HEK293T (cell line): ENCODE measurements around the gene OR51G1.

ENCODE experiments used
- CTCF ChIA-PET: fragments of 350-600 bp; formaldehyde crosslinking; extraction: SDS; loops from one replicate; lab custom pipeline; 2021; ENCODE audit warnings: antibody characterized with exemption, inconsistent platforms; lab: Yijun Ruan, JAX
- POLR2A ChIA-PET: fragments of 350-600 bp; formaldehyde crosslinking; extraction: SDS; loops from one replicate; lab custom pipeline; 2020; ENCODE audit warnings: antibody characterized with exemption, inconsistent platforms; lab: Yijun Ruan, JAX
- DNase-seq: peaks from one replicate; pipeline ENCODE4 v3.0.0; 2012; ENCODE audit warnings: mixed read lengths; ENCODE audit errors: extremely low spot score
- ARNT ChIP-seq: fragments of 450-650 bp; IDR thresholded peaks from 2 replicates; pipeline ENCODE4 v1.6.1; 2017; ENCODE audit warnings: mild to moderate bottlenecking
- BHLHE40 ChIP-seq: fragments of 450-650 bp; IDR thresholded peaks from 2 replicates; pipeline ENCODE4 v1.6.1; 2016; ENCODE audit warnings: mild to moderate bottlenecking, moderate library complexity, borderline replicate concordance
- CTBP1 ChIP-seq: fragments of 450-650 bp; IDR thresholded peaks from 2 replicates; pipeline ENCODE4 v1.6.1; 2016; ENCODE audit warnings: borderline replicate concordance
- ELF4 ChIP-seq: fragments of 450-650 bp; IDR thresholded peaks from 2 replicates; pipeline ENCODE4 v1.6.1; 2017; ENCODE audit warnings: antibody characterized with exemption
- FOXA1 ChIP-seq: fragments of 450-650 bp; IDR thresholded peaks from 2 replicates; pipeline ENCODE4 v1.6.1; 2016; ENCODE audit warnings: mild to moderate bottlenecking
- FOXK2 ChIP-seq: fragments of 450-650 bp; IDR thresholded peaks from 2 replicates; pipeline ENCODE4 v1.6.1; 2016; ENCODE audit warnings: mild to moderate bottlenecking
- FOXM1 ChIP-seq: fragments of 450-650 bp; IDR thresholded peaks from 2 replicates; pipeline ENCODE4 v1.6.1; 2017; ENCODE audit warnings: mild to moderate bottlenecking, borderline replicate concordance
- HDGF ChIP-seq: fragments of 450-650 bp; IDR thresholded peaks from 2 replicates; pipeline ENCODE4 v1.6.1; 2017; ENCODE audit warnings: antibody characterized with exemption, borderline replicate concordance
- L3MBTL2 ChIP-seq: fragments of 450-650 bp; conservative IDR thresholded peaks from 2 replicates; pipeline ENCODE4 v1.6.1; 2016; ENCODE audit warnings: mild to moderate bottlenecking
- LEF1 ChIP-seq: fragments of 450-650 bp; IDR thresholded peaks from 2 replicates; pipeline ENCODE4 v1.6.1; 2017; ENCODE audit warnings: mild to moderate bottlenecking, borderline replicate concordance
- NFRKB ChIP-seq: fragments of 450-650 bp; IDR thresholded peaks from 2 replicates; pipeline ENCODE4 v1.6.1; 2016; ENCODE audit warnings: mild to moderate bottlenecking, moderate library complexity
- PKNOX1 ChIP-seq: fragments of 450-650 bp; IDR thresholded peaks from 2 replicates; pipeline ENCODE4 v1.6.1; 2016
- SP1 ChIP-seq: fragments of 450-650 bp; IDR thresholded peaks from 2 replicates; pipeline ENCODE4 v1.6.1; 2017
- SUZ12 ChIP-seq: fragments of 450-650 bp; IDR thresholded peaks from 2 replicates; pipeline ENCODE4 v1.6.1; 2016; ENCODE audit warnings: mild to moderate bottlenecking
- TARDBP ChIP-seq: fragments of 450-650 bp; IDR thresholded peaks from 2 replicates; pipeline ENCODE4 v1.6.1; 2016
- ZNF384 ChIP-seq: fragments of 450-650 bp; IDR thresholded peaks from 2 replicates; pipeline ENCODE4 v1.6.1; 2016

Gene OR51G1

GRCh38 chr11:4903484-4903883 is 20.7 kb downstream of the OR51G1 start, which contains the start of gene OR51A7:
Gene OR51A7, plus strand, starts transcription at chr11:4903783. Its CDS starts 3,587 bp downstream, at chr11:4907370.
- ChIA-PET POLR2A (no interaction called here), CTCF (no interaction called here)
- no peak for TF ChIP-seq FOXK2
- no peak for TF ChIP-seq HDGF
- TF ChIP-seq ARNT, result no peak
- TF ChIP-seq BHLHE40, result no peak
- no peak for TF ChIP-seq SUZ12
- TF ChIP-seq FOXM1, result no peak
- no peak for TF ChIP-seq PKNOX1
- TF ChIP-seq L3MBTL2, result no peak
- no peak for TF ChIP-seq TARDBP
- no peak for TF ChIP-seq SP1
- TF ChIP-seq FOXA1, result no peak
- TF ChIP-seq ELF4, result no peak
- no peak for TF ChIP-seq ZNF384
- no peak for TF ChIP-seq CTBP1
- TF ChIP-seq LEF1, result no peak
- no peak for TF ChIP-seq NFRKB
- DNase-seq, result no peak

- no peak for TF ChIP-seq L3MBTL2
- no peak for TF ChIP-seq FOXA1
- TF ChIP-seq SUZ12, result no peak
- no peak for TF ChIP-seq HDGF
- no peak for TF ChIP-seq FOXM1
- no peak for TF ChIP-seq CTBP1
- DNase-seq, result no peak
- POLR2A ChIA-PET, result no interaction called here
- CTCF ChIA-PET, result no interaction called here
Measured at GRCh38 chr11:4891996-4892640, 32.0 kb downstream of the OR51G1 start.

- ChIA-PET POLR2A (no interaction called here), CTCF (no interaction called here)
- no peak for DNase-seq
- TF ChIP-seq NFRKB, result no peak
- no peak for TF ChIP-seq ARNT
- TF ChIP-seq SUZ12, result no peak
- no peak for TF ChIP-seq FOXK2
- TF ChIP-seq HDGF, result no peak
- no peak for TF ChIP-seq LEF1
- TF ChIP-seq ELF4, result no peak
- no peak for TF ChIP-seq PKNOX1
- no peak for TF ChIP-seq CTBP1
- TF ChIP-seq FOXM1, result no peak
- TF ChIP-seq SP1, result no peak
- TF ChIP-seq FOXA1, result no peak
- no peak for TF ChIP-seq BHLHE40
- no peak for TF ChIP-seq ZNF384
- TF ChIP-seq TARDBP, result no peak
- no peak for TF ChIP-seq L3MBTL2
Measured at GRCh38 chr11:4890279-4890678, 33.9 kb downstream of the OR51G1 start.

- TF ChIP-seq L3MBTL2 (no peak), LEF1 (no peak), CTBP1 (no peak), NFRKB (no peak), SP1 (no peak), BHLHE40 (no peak), FOXA1 (no peak)
- ChIA-PET CTCF (no interaction called here), POLR2A (no interaction called here)
- no peak for DNase-seq
Measured at GRCh38 chr11:4887591-4887990, 36.5 kb downstream of the OR51G1 start.

GRCh38 chr11:4886186-4886585 is 38.0 kb downstream of the OR51G1 start:
- POLR2A ChIA-PET, result no interaction called here
- TF ChIP-seq ZNF384 (no peak), ELF4 (no peak), SUZ12 (no peak), FOXM1 (no peak), LEF1 (no peak), NFRKB (no peak), HDGF (no peak)

GRCh38 chr11:4884361-4884760 is 39.8 kb downstream of the OR51G1 start:
- POLR2A ChIA-PET, result no interaction called here
- TF ChIP-seq ARNT (no peak), FOXM1 (no peak), ELF4 (no peak), LEF1 (no peak), ZNF384 (no peak), SP1 (no peak), HDGF (no peak), SUZ12 (no peak), NFRKB (no peak), TARDBP (no peak), FOXK2 (no peak), FOXA1 (no peak), L3MBTL2 (no peak), CTBP1 (no peak)
- DNase-seq, result no peak
- CTCF ChIA-PET, result no interaction called here

More at GRCh38 chr11:4886186-4886585, 38.0 kb downstream of the OR51G1 start:
- CTCF ChIA-PET, result no interaction called here
- DNase-seq, result no peak

- ChIA-PET POLR2A (no interaction called here), CTCF (no interaction called here)
- no peak for TF ChIP-seq SUZ12
- TF ChIP-seq ZNF384, result no peak
- TF ChIP-seq FOXK2, result no peak
- TF ChIP-seq L3MBTL2, result no peak
- no peak for TF ChIP-seq PKNOX1
- no peak for TF ChIP-seq LEF1
- no peak for TF ChIP-seq FOXA1
- TF ChIP-seq FOXM1, result no peak
- DNase-seq, result no peak
Measured at GRCh38 chr11:4882543-4882942, 41.6 kb downstream of the OR51G1 start.
